GM18507 (cell line): ENCODE measurements around the gene TIGAR.

Experiments
- DNase-seq: peaks from one replicate; pipeline ENCODE4 v3.0.0; 2011; ENCODE audit warnings: low read depth; ENCODE audit not compliant: insufficient read length; ENCODE audit errors: extremely low spot score
- FAIRE-seq: peaks from 2 replicates; lab custom pipeline; 2011; peaks lifted over from hg19 to GRCh38; lab: Jason Lieb, UNC

The TIGAR gene, protein sequence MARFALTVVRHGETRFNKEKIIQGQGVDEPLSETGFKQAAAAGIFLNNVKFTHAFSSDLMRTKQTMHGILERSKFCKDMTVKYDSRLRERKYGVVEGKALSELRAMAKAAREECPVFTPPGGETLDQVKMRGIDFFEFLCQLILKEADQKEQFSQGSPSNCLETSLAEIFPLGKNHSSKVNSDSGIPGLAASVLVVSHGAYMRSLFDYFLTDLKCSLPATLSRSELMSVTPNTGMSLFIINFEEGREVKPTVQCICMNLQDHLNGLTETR

GRCh38 chr12:4320853-4321701 lies at the start of gene TIGAR:
TIGAR (plus strand) TSS chr12:4321213; CDS start chr12:4321272, 59 bp downstream.
- peak; percentile 97 for FAIRE-seq
- peak; percentile 98 for DNase-seq

DNA sequence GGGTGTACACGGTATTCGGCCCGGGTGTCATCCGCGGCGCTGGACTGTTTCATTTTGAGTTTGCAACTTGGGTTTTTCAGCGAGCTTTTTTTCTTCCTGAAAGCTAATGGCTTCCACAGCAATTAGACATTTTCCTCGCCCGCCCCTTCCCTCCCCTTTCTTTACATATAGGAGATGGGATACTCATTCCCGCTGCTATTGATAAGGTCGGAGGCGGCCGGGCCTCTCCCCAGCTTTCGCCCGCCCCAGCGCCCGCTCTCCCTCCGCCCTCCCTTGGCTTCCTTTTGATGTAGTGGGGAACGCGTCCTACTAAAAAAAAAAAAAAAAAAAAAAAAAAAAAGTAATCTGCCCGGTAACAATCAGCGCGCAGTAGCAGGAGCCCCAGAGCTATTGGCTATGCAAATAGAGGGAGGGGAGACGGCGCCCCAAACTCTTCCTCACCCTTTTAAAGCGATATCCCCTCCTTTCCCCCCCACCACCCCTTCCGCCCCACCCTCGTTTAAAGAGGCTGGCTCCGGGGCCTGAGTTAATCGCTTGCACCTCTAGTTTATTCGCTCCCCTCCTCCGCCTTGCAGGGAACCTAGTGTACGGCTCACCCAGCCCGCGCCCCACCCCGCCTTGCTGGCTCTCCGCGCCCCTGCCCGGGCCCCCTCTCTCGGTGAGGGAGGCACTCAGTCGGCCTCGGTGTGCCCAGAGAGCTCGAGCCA lies 49.1 kb upstream of the TIGAR start:
- peak; percentile 74 for DNase-seq
- peak; percentile 96 for FAIRE-seq

DNA sequence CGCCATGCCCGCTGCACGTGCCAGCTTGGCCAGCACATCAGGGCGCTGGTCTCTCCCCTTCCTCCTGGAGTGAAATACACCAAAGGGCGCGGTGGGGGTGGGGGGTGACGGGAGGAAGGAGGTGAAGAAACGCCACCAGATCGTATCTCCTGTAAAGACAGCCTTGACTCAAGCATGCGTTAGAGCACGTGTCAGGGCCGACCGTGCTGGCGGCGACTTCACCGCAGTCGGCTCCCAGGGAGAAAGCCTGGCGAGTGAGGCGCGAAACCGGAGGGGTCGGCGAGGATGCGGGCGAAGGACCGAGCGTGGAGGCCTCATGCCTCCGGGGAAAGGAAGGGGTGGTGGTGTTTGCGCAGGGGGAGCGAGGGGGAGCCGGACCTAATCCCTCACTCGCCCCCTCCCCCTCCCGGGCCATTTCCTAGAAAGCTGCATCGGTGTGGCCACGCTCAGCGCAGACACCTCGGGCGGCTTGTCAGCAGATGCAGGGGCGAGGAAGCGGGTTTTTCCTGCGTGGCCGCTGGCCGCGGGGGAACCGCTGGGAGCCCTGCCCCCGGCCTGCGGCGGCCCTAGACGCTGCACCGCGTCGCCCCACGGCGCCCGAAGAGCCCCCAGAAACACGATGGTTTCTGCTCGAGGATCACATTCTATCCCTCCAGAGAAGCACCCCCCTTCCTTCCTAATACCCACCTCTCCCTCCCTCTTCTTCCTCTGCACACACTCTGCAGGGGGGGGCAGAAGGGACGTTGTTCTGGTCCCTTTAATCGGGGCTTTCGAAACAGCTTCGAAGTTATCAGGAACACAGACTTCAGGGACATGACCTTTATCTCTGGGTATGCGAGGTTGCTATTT lies 48.4 kb upstream of the TIGAR start:
- DNase-seq (no peak), FAIRE-seq (no peak)

DNA sequence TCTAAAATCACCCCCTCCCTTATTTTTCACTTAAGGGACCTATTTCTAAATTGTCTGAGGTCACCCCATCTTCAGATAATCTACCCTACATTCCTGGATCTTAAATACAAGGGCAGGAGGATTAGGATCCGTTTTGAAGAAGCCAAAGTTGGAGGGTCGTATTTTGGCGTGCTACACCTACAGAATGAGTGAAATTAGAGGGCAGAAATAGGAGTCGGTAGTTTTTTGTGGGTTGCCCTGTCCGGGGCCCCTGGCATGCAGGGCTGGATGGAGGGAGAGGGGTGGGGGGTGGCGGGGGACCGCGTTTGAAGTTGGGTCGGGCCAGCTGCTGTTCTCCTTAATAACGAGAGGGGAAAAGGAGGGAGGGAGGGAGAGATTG lies 47.8 kb upstream of the TIGAR start:
- FAIRE-seq = no peak
- DNase-seq = no peak

GRCh38 chr12:4273652-4274395 lies 47.2 kb upstream of the TIGAR start, which contains the start of gene CCND2:
CCND2 (plus strand) TSS chr12:4273762; CDS start chr12:4274041, 279 bp downstream.
- DNase-seq = peak; percentile 65
- peak; percentile 98 for FAIRE-seq

- no peak for DNase-seq
Observed at GRCh38 chr12:4274396-4275015, 46.5 kb upstream of the TIGAR start.

GRCh38 chr12:4275016-4275869 lies 45.8 kb upstream of the TIGAR start:
- DNase-seq (no peak), FAIRE-seq (no peak)

More at GRCh38 chr12:4274396-4275015, 46.5 kb upstream of the TIGAR start:
- FAIRE-seq = peak; percentile 33

DNA sequence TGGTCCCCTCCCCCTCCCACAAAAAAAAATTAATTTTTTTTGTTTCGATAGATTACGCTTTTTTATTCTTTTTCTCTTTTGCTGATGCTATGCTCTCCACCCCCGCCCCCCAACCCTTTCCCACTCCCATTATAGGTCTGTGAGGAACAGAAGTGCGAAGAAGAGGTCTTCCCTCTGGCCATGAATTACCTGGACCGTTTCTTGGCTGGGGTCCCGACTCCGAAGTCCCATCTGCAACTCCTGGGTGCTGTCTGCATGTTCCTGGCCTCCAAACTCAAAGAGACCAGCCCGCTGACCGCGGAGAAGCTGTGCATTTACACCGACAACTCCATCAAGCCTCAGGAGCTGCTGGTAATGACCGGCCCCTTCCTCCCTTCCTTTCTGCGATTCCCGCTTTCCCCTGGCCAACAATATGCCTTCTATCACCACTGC lies 45.1 kb upstream of the TIGAR start:
- FAIRE-seq (no peak), DNase-seq (no peak)

DNA sequence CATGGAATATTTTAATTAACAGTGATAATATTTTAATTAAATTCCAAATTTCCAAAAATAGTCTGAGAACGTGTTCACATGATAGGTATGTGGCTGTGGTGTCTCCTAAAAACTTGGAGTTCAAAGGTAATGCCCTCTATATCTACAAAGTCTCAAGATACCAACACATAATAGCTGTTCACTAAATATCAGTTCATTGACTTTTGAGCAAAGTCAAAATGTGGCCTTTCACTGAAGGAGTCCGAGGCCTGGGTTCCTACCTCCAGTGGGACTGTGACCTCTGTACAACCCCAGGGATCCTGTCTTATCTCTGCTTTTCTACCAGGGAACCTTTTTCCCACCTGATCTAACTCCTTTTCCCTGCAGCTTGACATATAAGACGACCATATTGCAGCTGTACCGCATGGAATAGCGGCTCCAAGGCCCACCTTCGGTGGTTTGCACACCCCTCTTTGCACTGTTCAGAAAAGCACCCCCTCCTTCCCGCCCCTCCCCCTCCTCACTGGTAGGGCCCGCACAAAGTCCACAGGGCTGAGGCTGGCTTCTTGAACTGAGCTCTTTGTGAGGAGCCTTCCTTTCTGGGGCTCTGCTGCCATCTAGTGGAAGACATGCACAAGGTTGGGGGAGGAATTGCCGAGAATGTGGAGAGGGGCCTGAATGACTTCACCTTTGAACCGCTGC lies 44.3 kb upstream of the TIGAR start:
- FAIRE-seq (peak; percentile 97), DNase-seq (peak; percentile 58)

GRCh38 chr12:4277205-4277543 lies 43.8 kb upstream of the TIGAR start:
- DNase-seq (no peak), FAIRE-seq (no peak)

GRCh38 chr12:4277857-4278256 lies 43.2 kb upstream of the TIGAR start:
- DNase-seq (no peak), FAIRE-seq (no peak)

- no peak for FAIRE-seq
- no peak for DNase-seq
Observed at GRCh38 chr12:4278329-4279197, 42.5 kb upstream of the TIGAR start.

- DNase-seq = no peak
- no peak for FAIRE-seq
Observed at GRCh38 chr12:4279198-4279690, 41.8 kb upstream of the TIGAR start.

DNA sequence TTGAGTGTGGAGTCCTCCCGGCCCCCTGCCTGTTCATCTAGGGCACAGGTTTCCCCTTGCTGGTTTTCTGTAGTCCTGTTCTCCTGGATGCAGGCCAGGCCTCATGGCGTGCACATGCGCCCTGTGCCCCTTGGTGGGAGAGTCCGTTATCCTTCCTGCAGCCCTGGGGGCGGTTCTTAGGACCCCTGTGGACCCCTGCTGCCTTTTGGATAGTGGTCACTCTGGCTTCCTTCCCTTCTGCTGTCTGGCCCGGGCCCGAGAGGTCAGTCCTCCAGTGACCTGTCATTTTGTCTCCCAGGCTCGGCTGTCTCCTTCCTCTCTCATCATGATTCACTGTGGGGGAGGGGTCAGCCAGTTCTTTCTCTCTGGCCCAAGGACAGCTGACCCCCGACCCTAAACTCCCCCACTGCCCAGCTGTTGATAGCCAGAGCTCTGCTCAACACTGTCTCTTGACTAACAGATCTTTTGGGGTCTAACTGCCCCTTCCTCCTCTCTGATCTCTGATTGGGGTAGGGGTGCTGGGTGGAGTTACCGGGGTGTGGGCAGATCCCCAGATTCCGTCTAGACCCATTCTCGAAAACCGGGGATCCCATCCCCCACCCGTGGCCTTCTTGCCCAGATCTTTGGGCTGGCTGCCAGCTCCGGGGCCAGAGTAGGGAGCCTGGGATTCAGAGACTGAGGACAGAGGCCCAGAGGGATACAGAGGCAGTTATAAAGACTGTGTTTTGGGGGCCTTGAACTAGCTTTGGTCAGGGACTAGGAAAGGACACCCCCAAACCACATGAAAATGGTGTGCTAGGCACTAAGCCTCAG lies 40.5 kb upstream of the TIGAR start:
- FAIRE-seq = no peak

GRCh38 chr12:4281173-4281654 lies 39.8 kb upstream of the TIGAR start:
- DNase-seq (no peak), FAIRE-seq (no peak)

More for the DNA sequence above, 40.5 kb upstream of the TIGAR start:
- DNase-seq = no peak
